HG03097 (cell line): ENCODE measurements around the gene KRT1.

Experiments
- ATAC-seq: cut with Tn5 transposase; IDR thresholded peaks from one replicate; pipeline ENCODE4 v1.9.1; 2021; ENCODE audit not compliant: unreplicated experiment, low FRiP score

Gene KRT1

GRCh38 chr12:52662918-52663229 lies 17.3 kb downstream of the KRT1 start:
- ATAC-seq, result no peak

DNA sequence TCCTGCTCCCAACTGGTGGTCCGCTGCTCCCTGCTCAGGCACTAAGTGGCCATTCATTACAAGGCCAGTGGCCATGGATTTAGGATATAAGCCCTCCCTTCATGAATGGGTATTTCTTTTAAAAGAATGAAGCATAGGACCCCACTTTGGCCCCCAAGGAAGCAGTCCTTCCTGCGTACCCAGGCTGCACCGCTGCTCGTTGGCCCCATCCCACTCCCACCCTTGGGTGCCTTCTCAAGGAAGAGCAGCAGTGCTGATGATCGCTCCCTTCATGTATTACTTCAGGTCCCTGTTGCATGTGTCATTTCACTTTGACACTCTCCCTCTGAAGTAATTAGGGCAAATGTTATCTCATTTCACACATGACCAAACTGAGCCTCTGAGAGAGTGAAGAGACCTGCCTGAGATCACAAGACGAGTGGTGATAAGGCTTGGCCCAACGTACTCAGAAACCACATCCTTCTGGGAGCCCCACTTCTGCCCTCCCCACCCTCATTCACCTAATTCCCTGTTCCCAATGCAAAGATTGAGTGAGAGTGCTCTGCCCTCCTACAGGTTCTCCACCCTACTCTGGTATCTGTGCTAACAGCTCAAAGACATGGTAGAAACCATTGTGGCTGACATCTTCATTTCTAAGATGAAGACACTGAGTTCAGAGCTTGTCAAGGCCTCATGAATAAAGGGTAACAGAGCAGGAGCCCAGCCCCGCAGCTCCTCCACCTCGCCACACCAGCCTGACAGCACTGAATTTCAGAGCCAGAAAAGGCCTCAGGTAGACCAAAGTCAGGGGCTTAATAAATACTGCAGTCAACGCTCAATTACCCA lies 17.9 kb downstream of the KRT1 start:
- no peak for ATAC-seq

GRCh38 chr12:52661668-52662067 lies 18.5 kb downstream of the KRT1 start:
- ATAC-seq, result no peak

DNA sequence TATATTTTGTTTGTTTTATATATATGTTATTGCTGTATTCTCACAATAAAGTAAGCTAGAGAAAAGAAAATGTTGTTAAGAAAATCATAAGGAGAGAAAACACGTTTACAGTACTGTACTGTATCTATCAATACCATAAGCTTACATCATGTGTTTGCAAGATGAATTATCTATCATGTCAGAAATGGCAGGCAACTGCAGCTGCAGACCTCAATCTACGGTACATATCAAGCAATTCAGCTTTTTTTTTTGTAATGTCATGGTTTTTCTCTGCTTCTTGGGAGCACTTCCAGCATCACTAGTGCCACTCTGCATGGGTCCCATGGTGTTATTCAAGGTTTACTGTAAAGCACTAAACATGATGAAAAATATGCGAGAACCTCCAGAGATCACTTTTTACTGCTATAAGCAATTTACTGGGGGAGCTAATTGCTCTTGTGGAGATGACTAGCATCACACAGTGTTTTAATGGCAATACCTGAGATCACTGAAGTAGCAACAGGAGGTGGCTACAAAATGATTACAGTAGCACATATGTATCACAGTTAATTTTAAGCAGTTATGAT lies 19.2 kb downstream of the KRT1 start:
- no peak for ATAC-seq

DNA sequence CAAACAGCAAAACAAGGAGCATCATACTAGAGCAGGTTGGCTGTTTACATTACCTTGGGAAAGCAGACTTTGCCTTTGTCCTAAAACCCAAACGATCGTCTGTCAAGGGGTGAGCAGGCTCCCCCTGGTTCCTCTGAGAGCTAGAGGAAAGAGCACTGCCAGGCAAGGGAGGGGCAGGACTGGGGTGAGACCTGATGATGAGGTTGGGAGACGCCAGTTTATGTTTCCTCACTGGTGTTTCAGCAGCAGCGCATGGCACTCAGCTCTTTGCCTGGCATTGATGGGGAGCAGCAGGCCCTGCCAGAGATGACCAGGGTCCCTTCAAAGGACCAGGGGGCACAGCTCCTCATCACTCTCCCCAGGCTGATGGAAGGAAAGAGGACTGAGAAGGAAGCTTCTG lies 20.3 kb downstream of the KRT1 start:
- ATAC-seq, result no peak

DNA sequence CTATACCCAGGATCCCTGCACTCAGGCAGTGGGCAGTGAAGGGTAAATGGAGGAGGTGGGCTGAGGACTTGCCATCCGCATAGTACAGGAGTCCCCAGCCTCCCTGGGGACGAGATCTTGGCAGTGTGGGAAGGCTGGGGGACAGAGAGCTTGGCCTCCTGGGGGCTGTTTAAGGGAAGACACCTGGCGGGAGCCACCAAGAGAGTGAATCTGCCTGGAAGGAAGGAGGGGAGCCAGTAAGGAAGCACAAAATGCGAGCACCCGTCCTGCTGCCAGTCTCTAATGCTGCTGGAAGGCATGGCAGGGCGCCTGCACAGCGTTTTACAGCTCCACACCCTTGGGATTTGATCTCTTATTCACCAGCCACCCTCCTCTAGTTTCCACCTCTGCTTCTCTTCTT lies 20.8 kb downstream of the KRT1 start:
- ATAC-seq, result no peak

DNA sequence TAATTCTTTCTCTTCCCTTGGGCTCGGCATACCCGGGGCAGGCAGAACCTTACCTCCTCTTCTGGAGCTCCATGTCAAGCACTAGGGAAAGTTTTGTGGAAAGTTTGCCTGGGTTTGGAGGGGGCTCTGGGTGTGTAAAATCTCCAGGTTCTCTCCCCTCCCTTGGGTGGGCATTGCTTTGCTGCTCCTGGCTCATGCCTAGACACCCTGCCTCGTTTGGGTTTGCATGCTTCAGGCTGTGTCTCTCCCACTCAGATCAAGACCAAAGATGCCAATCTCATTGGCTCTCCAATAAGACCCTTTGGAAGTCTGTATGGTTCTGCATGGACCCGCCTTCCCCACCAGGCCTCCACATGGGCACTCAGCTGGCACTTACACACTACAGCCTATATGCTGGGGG lies 22.0 kb downstream of the KRT1 start:
- no peak for ATAC-seq

DNA sequence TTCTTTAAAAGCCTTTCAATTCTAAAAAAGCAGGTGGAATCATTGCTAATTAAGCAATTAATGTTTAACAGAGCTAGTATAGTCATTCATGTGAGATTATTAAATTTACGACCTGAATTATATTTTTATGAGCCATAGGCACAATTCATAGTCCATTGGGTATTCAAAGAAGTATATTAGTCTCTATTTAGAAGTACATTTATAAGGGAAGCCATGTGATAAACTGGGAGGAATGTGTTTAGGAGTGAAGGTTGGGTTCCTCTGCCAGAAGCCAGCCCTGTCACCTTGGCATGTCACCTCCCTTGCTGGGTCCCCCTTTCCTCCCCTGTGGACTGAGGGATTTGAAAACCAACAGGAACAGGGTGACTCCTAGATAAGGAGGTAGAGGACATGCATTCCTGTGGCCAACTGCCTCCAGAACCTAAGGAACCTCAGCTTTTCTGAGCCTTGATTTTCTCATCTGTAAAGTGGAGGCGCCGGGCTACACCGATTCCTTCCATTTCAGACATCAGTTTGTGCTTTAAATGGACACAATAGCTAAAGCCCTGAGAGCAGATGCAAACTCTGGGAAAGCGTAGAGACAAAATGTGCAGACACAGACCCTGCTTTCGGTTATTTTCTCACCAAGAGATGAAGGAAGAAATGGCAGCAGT lies 22.8 kb downstream of the KRT1 start:
- ATAC-seq, result no peak

- no peak for ATAC-seq
These were observed 23.6 kb downstream of the KRT1 start for GRCh38 chr12:52656616-52657015.

- ATAC-seq, result no peak
These were observed 24.5 kb downstream of the KRT1 start for GRCh38 chr12:52655720-52656124.

GRCh38 chr12:52655251-52655650 lies 25.0 kb downstream of the KRT1 start:
- no peak for ATAC-seq

DNA sequence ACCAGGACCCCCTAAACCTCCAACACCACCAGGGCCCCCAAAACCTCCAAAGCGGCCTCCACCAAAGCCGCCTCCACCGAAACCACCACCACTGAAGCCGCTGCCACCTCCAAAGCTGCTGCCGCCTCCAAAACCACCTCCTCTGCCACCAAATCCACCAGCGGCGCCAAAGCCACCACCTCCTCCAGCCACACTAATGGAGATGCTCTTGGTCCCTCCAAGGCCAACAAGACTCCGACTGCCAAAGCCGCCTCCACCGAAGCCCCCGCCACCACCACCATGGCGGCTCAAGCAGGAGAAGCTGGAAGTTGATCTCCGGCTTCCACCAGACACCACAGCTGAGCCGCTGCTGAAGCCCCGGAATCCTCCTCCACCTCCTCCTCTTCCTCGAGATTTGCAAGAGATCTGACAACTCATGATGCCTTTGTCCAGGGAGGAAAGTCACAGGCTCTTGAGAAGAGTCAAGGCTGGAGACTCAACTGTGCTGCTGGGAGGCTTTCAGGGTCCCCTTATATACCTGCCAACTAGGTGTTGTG lies 28.4 kb downstream of the KRT1 start, which contains the start of gene KRT2:
Gene KRT2 (minus strand): TSS at position 486 of the 536 bp plus-strand sequence. CDS start 69 bp downstream, at position 417.
- ATAC-seq, result no peak

- no peak for ATAC-seq
These were observed 29.6 kb downstream of the KRT1 start for GRCh38 chr12:52650520-52651081.

- no peak for ATAC-seq
These were observed 31.1 kb downstream of the KRT1 start for GRCh38 chr12:52649066-52649465.

GRCh38 chr12:52648012-52648550 lies 32.1 kb downstream of the KRT1 start:
- no peak for ATAC-seq

GRCh38 chr12:52647601-52648000 lies 32.6 kb downstream of the KRT1 start:
- ATAC-seq, result no peak

GRCh38 chr12:52646613-52647012 lies 33.6 kb downstream of the KRT1 start:
- ATAC-seq, result no peak

DNA sequence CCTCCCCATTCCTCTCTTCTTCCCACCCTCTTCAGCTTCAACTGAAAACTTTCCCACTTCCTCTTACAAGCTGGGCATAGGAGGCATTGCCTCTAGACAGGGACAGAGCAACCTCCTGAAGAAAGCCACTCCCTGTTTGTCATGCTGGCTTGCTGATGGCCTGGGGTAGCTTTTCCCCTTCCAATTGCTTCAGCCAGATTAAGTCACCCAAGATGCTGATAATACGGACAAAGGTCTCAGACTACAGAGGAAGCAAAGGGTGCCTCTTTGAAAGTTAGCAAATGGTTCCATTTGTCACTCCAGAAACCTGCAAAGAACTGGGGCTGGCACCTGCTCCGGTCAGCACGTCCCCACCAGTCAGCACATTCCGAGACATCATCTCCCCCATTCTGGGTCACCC lies 34.2 kb downstream of the KRT1 start:
- no peak for ATAC-seq

DNA sequence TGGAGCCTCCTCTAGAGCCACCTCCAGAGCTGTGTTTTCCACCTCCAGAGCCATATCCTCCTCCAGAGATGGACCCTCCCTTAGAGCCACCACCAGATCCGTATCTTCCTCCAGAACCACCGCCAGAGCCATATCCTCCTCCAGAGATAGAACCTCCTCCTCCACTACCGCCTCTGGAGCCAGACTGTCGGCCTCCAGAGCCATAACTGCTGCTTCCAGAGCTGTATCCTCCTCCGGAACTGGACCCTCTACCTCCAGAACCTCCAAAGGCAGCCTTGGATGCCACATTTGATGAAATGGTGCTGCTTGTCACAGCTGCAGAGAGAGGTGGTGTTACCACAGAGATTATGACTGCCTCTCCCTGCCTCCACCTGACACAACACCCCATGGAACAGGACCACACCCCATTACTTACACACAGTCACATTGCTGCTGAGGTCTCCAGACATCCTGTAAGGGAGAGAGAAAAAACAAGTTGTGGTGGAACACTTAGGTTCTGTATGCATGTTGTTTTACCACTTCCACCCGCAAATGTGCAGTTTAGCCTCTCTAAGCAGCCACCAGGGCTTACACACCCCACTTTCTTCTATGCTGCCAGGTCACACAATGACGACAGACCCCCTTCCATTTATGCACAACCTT lies 35.0 kb downstream of the KRT1 start:
- no peak for ATAC-seq

DNA sequence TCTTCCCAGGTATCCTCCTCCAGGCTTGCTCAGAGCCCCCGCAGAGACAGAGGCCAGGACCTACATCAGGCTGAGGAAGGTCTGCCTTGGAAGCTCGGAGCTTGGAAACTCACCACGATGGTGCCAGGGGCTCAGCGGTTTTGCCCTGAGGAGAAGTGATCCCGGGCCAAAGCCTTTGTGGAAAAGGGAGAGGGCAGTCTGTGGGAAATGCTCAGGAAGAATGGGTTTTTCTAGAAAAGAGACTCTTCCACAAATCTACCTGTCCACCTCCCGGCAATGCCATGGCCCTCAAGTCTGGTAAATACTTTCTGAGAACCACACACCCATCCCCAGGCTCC lies 36.2 kb downstream of the KRT1 start:
- no peak for ATAC-seq
